ENCODE data around the gene ATG9A.

Gene ATG9A

GRCh38 chr2:219221957-219222518 is 7.4 kb downstream of the ATG9A start:
- no peak for DNase-seq

- DNase-seq = no peak
These were observed 8.6 kb downstream of the ATG9A start for GRCh38 chr2:219220652-219221402.

GRCh38 chr2:219219784-219220532 is 9.5 kb downstream of the ATG9A start:
- DNase-seq = no peak

GRCh38 chr2:219218732-219219701 is 10.4 kb downstream of the ATG9A start, which contains the start of gene ABCB6:
Gene ABCB6 (minus strand): TSS chr2:219218958. CDS start chr2:219218673, 285 bp downstream.
- DNase-seq = peak; percentile 66

GRCh38 chr2:219218217-219218731 is 11.2 kb downstream of the ATG9A start:
- DNase-seq = peak; percentile 41

GRCh38 chr2:219216535-219216915 is 12.9 kb downstream of the ATG9A start:
- DNase-seq = no peak

GRCh38 chr2:219215871-219216534 is 13.4 kb downstream of the ATG9A start:
- DNase-seq = no peak

- no peak for DNase-seq
These were observed 14.7 kb downstream of the ATG9A start for GRCh38 chr2:219214786-219215185.

GRCh38 chr2:219214141-219214540 is 15.3 kb downstream of the ATG9A start:
- no peak for DNase-seq

- DNase-seq = no peak
These were observed 15.9 kb downstream of the ATG9A start for GRCh38 chr2:219213486-219214071.

- no peak for DNase-seq
These were observed 16.4 kb downstream of the ATG9A start for GRCh38 chr2:219213026-219213415.

- no peak for DNase-seq
These were observed 18.5 kb downstream of the ATG9A start for GRCh38 chr2:219210886-219211362.

- no peak for DNase-seq
These were observed 19.1 kb downstream of the ATG9A start for GRCh38 chr2:219210196-219210885.

GRCh38 chr2:219209236-219210195 is 19.9 kb downstream of the ATG9A start:
- DNase-seq = no peak

- peak; percentile 3 for DNase-seq
These were observed 21.3 kb downstream of the ATG9A start for GRCh38 chr2:219207884-219208740.

GRCh38 chr2:219207134-219207883 is 22.1 kb downstream of the ATG9A start:
- DNase-seq = no peak

GRCh38 chr2:219206328-219207133 is 22.9 kb downstream of the ATG9A start, which contains the start of gene ZFAND2B:
Gene ZFAND2B (plus strand): TSS chr2:219206782. CDS start chr2:219206988, 206 bp downstream.
- peak; percentile 89 for DNase-seq
